ENCODE measurements around the gene SYT3.

Gene SYT3

GRCh38 chr19:50657712-50658440 is 18.2 kb upstream of the SYT3 start (continued):
- 0 out of 2 replicates have a peak, but pooled peaks have one; percentile 25 for TF ChIP-seq ZBTB8A (tag by site-specific recombination; IDR thresholded peaks at IDR 0.05)
- no peak for TF ChIP-seq ZNF239 (tag by site-specific recombination; IDR thresholded peaks at IDR 0.05)
- peak; percentile 10; the same call in 1 of the 2 replicates for TF ChIP-seq ZBTB48 (tag by site-specific recombination; IDR thresholded peaks at IDR 0.05)
- TF ChIP-seq, protein P1, sequence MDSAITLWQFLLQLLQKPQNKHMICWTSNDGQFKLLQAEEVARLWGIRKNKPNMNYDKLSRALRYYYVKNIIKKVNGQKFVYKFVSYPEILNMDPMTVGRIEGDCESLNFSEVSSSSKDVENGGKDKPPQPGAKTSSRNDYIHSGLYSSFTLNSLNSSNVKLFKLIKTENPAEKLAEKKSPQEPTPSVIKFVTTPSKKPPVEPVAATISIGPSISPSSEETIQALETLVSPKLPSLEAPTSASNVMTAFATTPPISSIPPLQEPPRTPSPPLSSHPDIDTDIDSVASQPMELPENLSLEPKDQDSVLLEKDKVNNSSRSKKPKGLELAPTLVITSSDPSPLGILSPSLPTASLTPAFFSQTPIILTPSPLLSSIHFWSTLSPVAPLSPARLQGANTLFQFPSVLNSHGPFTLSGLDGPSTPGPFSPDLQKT (IDR thresholded peaks at IDR 0.05; ENCODE audit: borderline replicate concordance, low read depth, low read length) = no peak
- no peak for TF ChIP-seq ZNF184 (tag by site-specific recombination; IDR thresholded peaks at IDR 0.05)
- TF ChIP-seq, protein P2, sequence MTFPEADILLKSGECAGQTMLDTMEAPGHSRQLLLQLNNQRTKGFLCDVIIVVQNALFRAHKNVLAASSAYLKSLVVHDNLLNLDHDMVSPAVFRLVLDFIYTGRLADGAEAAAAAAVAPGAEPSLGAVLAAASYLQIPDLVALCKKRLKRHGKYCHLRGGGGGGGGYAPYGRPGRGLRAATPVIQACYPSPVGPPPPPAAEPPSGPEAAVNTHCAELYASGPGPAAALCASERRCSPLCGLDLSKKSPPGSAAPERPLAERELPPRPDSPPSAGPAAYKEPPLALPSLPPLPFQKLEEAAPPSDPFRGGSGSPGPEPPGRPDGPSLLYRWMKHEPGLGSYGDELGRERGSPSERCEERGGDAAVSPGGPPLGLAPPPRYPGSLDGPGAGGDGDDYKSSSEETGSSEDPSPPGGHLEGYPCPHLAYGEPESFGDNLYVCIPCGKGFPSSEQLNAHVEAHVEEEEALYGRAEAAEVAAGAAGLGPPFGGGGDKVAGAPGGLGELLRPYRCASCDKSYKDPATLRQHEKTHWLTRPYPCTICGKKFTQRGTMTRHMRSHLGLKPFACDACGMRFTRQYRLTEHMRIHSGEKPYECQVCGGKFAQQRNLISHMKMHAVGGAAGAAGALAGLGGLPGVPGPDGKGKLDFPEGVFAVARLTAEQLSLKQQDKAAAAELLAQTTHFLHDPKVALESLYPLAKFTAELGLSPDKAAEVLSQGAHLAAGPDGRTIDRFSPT (tag by site-specific recombination; IDR thresholded peaks at IDR 0.05) = peak; percentile 81
- TF ChIP-seq ZBTB20 (tag by site-specific recombination; IDR thresholded peaks at IDR 0.05) = no peak; the same call in 1 of the 2 replicates
- no peak for TF ChIP-seq ZNF555 (tag by site-specific recombination; conservative IDR thresholded peaks at IDR 0.05)
- peak; percentile 13; the same call in 1 of the 2 replicates for TF ChIP-seq ZEB2 (tag by site-specific recombination; IDR thresholded peaks at IDR 0.05)
- no peak for TF ChIP-seq ZNF16 (tag by site-specific recombination; IDR thresholded peaks at IDR 0.05; ENCODE audit: low read depth)
- TF ChIP-seq ZNF211 (tag by site-specific recombination; IDR thresholded peaks at IDR 0.05; ENCODE audit: low read depth) = no peak
- TF ChIP-seq ZFP37 (tag by site-specific recombination; IDR thresholded peaks at IDR 0.05) = peak; percentile 53; the same call in 1 of the 2 replicates
- TF ChIP-seq ZBTB26 (tag by site-specific recombination; optimal IDR thresholded peaks at IDR 0.05) = no peak
- TF ChIP-seq ZNF140 (tag by site-specific recombination; IDR thresholded peaks at IDR 0.05) = no peak
- TF ChIP-seq ZNF600 (tag by site-specific recombination; IDR thresholded peaks at IDR 0.05) = peak; percentile 13; the same call in 1 of the 2 replicates
- TF ChIP-seq BCL11A (tag by site-specific recombination; IDR thresholded peaks at IDR 0.05; ENCODE audit: low read depth) = peak; percentile 41; the same call in 1 of the 2 replicates
- 0 out of 2 replicates have a peak, but pooled peaks have one; percentile 7 for TF ChIP-seq GLIS2 (tag by site-specific recombination; IDR thresholded peaks at IDR 0.05)
- TF ChIP-seq HOXC10 (CRISPR knock-in tag; IDR thresholded peaks at IDR 0.05) = no peak
- no peak for TF ChIP-seq ZNF133 (tag by site-specific recombination; IDR thresholded peaks at IDR 0.05)
- no peak for TF ChIP-seq YY1 (tag by site-specific recombination; IDR thresholded peaks at IDR 0.05)
- TF ChIP-seq ZNF660 (tag by site-specific recombination; IDR thresholded peaks at IDR 0.05) = peak; percentile 53; the same call in 1 of the 2 replicates
- TF ChIP-seq ZSCAN4 (tag by site-specific recombination; IDR thresholded peaks at IDR 0.05) = no peak
- no peak for TF ChIP-seq ZNF514 (tag by site-specific recombination; IDR thresholded peaks at IDR 0.05)
- TF ChIP-seq ZNF629 (tag by site-specific recombination; IDR thresholded peaks at IDR 0.05) = peak; percentile 67
- no peak; the same call in 1 of the 2 replicates for TF ChIP-seq YY2 (tag by site-specific recombination; IDR thresholded peaks at IDR 0.05)
- peak; percentile 96 for TF ChIP-seq SP3 (tag by site-specific recombination; IDR thresholded peaks at IDR 0.05)
- no peak for TF ChIP-seq ZNF830 (tag by site-specific recombination; IDR thresholded peaks at IDR 0.05; ENCODE audit: low read depth)
- TF ChIP-seq ZNF791 (tag by site-specific recombination; IDR thresholded peaks at IDR 0.05) = no peak
- peak; percentile 72 for TF ChIP-seq ZBTB21 (tag by site-specific recombination; IDR thresholded peaks at IDR 0.05)
- no peak for TF ChIP-seq ZNF280C (tag by site-specific recombination; IDR thresholded peaks at IDR 0.05)
- peak; percentile 49; the same call in 1 of the 2 replicates for TF ChIP-seq KLF9 (tag by site-specific recombination; IDR thresholded peaks at IDR 0.05; ENCODE audit: low read depth)
- TF ChIP-seq ZNF2 (tag by site-specific recombination; IDR thresholded peaks at IDR 0.05) = no peak; the same call in 1 of the 2 replicates

Data from HEK293 (cell line).